LHCN-M2 (cell line): ENCODE data around the gene VDR. TPM values are rescaled to one million over a fixed set of nuclear protein-coding genes. Genes with fewer than 3 reads are reported as not detected.
"Not testable (repeated sequence)": the region's sequence is repeated elsewhere in the genome, so short reads cannot be mapped to it uniquely, and the experiment has no call there.

Experiments used
- DNase-seq: peaks from one replicate; pipeline ENCODE4 v3.0.0-alpha.2; 2012; ENCODE audit warnings: low read depth
- total RNA-seq: library from RNA; depleted of rRNA; stranded (reverse); fragments of >200 nt; gene quantifications from 2 replicates; pipeline ENCODE4 v1.2.3, GENCODE V29; 2014

The VDR gene
- total RNA-seq, 1 experiment from 2014 or later, result 5.9 TPM

GRCh38 chr12:47850153-47851084, 54.4 kb downstream of the VDR start:
- no peak for DNase-seq

- DNase-seq, result no peak
These were observed 55.5 kb downstream of the VDR start for GRCh38 chr12:47849261-47849660.

GRCh38 chr12:47848853-47849252, 55.9 kb downstream of the VDR start:
- DNase-seq, result no peak

- no peak for DNase-seq
These were observed 58.3 kb downstream of the VDR start for GRCh38 chr12:47846294-47846996.

GRCh38 chr12:47845081-47845480, 59.7 kb downstream of the VDR start:
- DNase-seq, result no peak

GRCh38 chr12:47844264-47845019, 60.4 kb downstream of the VDR start:
- DNase-seq, result no peak

- no peak for DNase-seq
These were observed 61.4 kb downstream of the VDR start for GRCh38 chr12:47843226-47843980.

- not testable (repeated sequence) for DNase-seq
These were observed 62.3 kb downstream of the VDR start for GRCh38 chr12:47842543-47842942.

- DNase-seq, result no peak
These were observed 62.9 kb downstream of the VDR start for GRCh38 chr12:47841910-47842309.

- no peak for DNase-seq
These were observed 63.3 kb downstream of the VDR start for GRCh38 chr12:47841501-47841900.

GRCh38 chr12:47840571-47840970, 64.2 kb downstream of the VDR start:
- peak; percentile 54 for DNase-seq

GRCh38 chr12:47839214-47839876, 65.4 kb downstream of the VDR start:
- peak; percentile 65 for DNase-seq

- no peak for DNase-seq
These were observed 66.4 kb downstream of the VDR start for GRCh38 chr12:47838286-47838931.

- peak; percentile 62 for DNase-seq
These were observed 67.3 kb downstream of the VDR start for GRCh38 chr12:47837190-47838171.

- DNase-seq, result no peak
These were observed 69.0 kb downstream of the VDR start for GRCh38 chr12:47835831-47836155.

- DNase-seq, result no peak
These were observed 69.6 kb downstream of the VDR start for GRCh38 chr12:47835006-47835830.

GRCh38 chr12:47834199-47834903, 70.4 kb downstream of the VDR start:
- DNase-seq, result no peak
